SK-N-SH (cell line): ENCODE measurements around the gene HOXA10. TPM values are rescaled to one million over a fixed set of nuclear protein-coding genes. Genes with fewer than 3 reads are reported as not detected.

ENCODE experiments used
- CTCF ChIA-PET: fragments of 300-600, 350-600 bp; formaldehyde crosslinking; extraction: SDS; loops from one replicate; lab custom pipeline; 2021; lab: Yijun Ruan, JAX
- POLR2A ChIA-PET: fragments of 350-600 bp; sonication (Branson Sonifier 250); formaldehyde crosslinking; extraction: SDS; loops from one replicate; lab custom pipeline; 2020; ENCODE audit warnings: antibody characterized with exemption, inconsistent platforms; lab: Yijun Ruan, JAX
- DNase-seq: peaks from one replicate; pipeline ENCODE4 v3.0.0; 2012
- H2AFZ ChIP-seq: fragments of 200-600 bp; sonication (generic); 2 replicates; pipeline ENCODE4 v1.8.1; 2016; ENCODE audit warnings: antibody characterized with exemption, mild to moderate bottlenecking, low read depth
- H3F3A ChIP-seq: fragments of 200-600 bp; sonication (generic); replicated peaks from 2 replicates; pipeline ENCODE3; 2016; ENCODE audit warnings: antibody characterized with exemption, mild to moderate bottlenecking; ENCODE audit not compliant: insufficient read depth
- H3K27ac ChIP-seq, 2 experiments: fragments of 200-500 bp in 1 of 2; fragments of 200-600 bp in 1 of 2; sonication (Bioruptor generic) in 1 of 2; sonication (generic), shearing (Covaris generic) in 1 of 2; 2 replicates each; pipeline versions ENCODE4 v1.5.1 to v1.6.1; 2014 to 2016; ENCODE audit warnings: low read depth in 2 of 2, inconsistent platforms in 1 of 2, low read length in 1 of 2, mild to moderate bottlenecking in 1 of 2, mixed read lengths in 1 of 2
- H3K27me3 ChIP-seq: fragments of 200-600 bp; sonication (generic), shearing (Covaris generic); 2 replicates; pipeline ENCODE4 v1.6.1; 2016; ENCODE audit warnings: mixed run types; ENCODE audit not compliant: insufficient read depth
- H3K36me3 ChIP-seq, 2 experiments: fragments of 200-500 bp in 1 of 2; fragments of 200-600 bp in 1 of 2; sonication (Bioruptor generic) in 1 of 2; sonication (generic) in 1 of 2; replicated peaks in 1 of 2; 2 replicates each; pipeline versions ENCODE3 to v1.5.1; 2014 to 2016; ENCODE audit warnings: low read length in 1 of 2, mild to moderate bottlenecking in 1 of 2; ENCODE audit not compliant: insufficient read depth in 2 of 2, control insufficient read depth in 1 of 2
- H3K4me1 ChIP-seq, 2 experiments: fragments of 200-500 bp in 1 of 2; fragments of 200-600 bp in 1 of 2; sonication (Bioruptor generic) in 1 of 2; sonication (generic), shearing (Covaris generic) in 1 of 2; 2 replicates each; pipeline versions ENCODE4 v1.5.1 to v1.6.1; 2014 to 2016; ENCODE audit warnings: low read depth in 1 of 2, low read length in 1 of 2, mixed run types in 1 of 2; ENCODE audit not compliant: insufficient read depth in 2 of 2, control insufficient read depth in 1 of 2
- H3K4me2 ChIP-seq: fragments of 200-600 bp; sonication (generic), shearing (Covaris generic); 2 replicates; pipeline ENCODE4 v1.6.1; 2017; ENCODE audit warnings: mixed run types
- H3K4me3 ChIP-seq, 2 experiments: fragments of 200-500 bp in 1 of 2; fragments of 200-600 bp in 1 of 2; sonication (Bioruptor generic) in 1 of 2; sonication (generic), shearing (Covaris generic) in 1 of 2; 2 replicates each; pipeline versions ENCODE4 v1.5.1 to v1.8.1; 2014 to 2016; ENCODE audit warnings: low read depth in 2 of 2, inconsistent platforms in 1 of 2, low read length in 1 of 2, mild to moderate bottlenecking in 1 of 2, mixed read lengths in 1 of 2, moderate library complexity in 1 of 2
- H3K79me2 ChIP-seq: fragments of 200-600 bp; sonication (generic); 2 replicates; pipeline ENCODE4 v1.8.1; 2017; ENCODE audit warnings: mild to moderate bottlenecking; ENCODE audit not compliant: insufficient read depth
- H3K9ac ChIP-seq: fragments of 200-600 bp; sonication (generic); 2 replicates; pipeline ENCODE4 v1.6.1; 2017; ENCODE audit warnings: mixed run types
- H3K9me2 ChIP-seq: fragments of 200-600 bp; sonication (generic); 2 replicates; pipeline ENCODE4 v1.6.1; 2017; ENCODE audit warnings: mixed run types
- H3K9me3 ChIP-seq: fragments of 200-600 bp; sonication (generic); 2 replicates; pipeline ENCODE4 v1.6.1; 2017; ENCODE audit warnings: mixed run types, mild to moderate bottlenecking, moderate library complexity
- H4K20me1 ChIP-seq: fragments of 200-600 bp; sonication (generic); 2 replicates; pipeline ENCODE4 v1.6.1; 2017; ENCODE audit warnings: mild to moderate bottlenecking, mixed run types; ENCODE audit not compliant: insufficient read depth
- ELF1 ChIP-seq: IDR thresholded peaks from 2 replicates; pipeline ENCODE4 v1.4.0; 2012
- EP300 ChIP-seq, 2 experiments: IDR thresholded peaks; 2 replicates each; pipeline versions ENCODE4 v1.4.0 to v1.6.1; 2012; ENCODE audit warnings: borderline replicate concordance in 1 of 2, low read depth in 1 of 2, low read length in 1 of 2
- EZH2phosphoT487 ChIP-seq: fragments of 200-600 bp; sonication (generic); IDR thresholded peaks from 2 replicates; pipeline ENCODE4 v1.6.1; 2017; ENCODE audit warnings: low read depth, mixed run types, mild to moderate bottlenecking, antibody characterized with exemption, moderate library complexity, borderline replicate concordance
- FOSL2 ChIP-seq: IDR thresholded peaks from 2 replicates; pipeline ENCODE4 v1.4.0; 2012; ENCODE audit warnings: low read depth, mild to moderate bottlenecking, moderate library complexity, borderline replicate concordance
- GATA2 ChIP-seq: sonication (generic); formaldehyde crosslinking; IDR thresholded peaks from 2 replicates; pipeline ENCODE4 v1.5.0; 2020; ENCODE audit warnings: mild to moderate bottlenecking, missing genetic modification reagents
- MEF2A ChIP-seq: IDR thresholded peaks from 2 replicates; pipeline ENCODE4 v1.4.0; 2012; ENCODE audit warnings: low read depth, borderline replicate concordance
- MXI1 ChIP-seq: IDR thresholded peaks from 2 replicates; pipeline ENCODE4 v1.6.1; 2012; ENCODE audit warnings: mild to moderate bottlenecking, low read depth, low read length, improper control_type of control experiment
- PBX3 ChIP-seq: IDR thresholded peaks from 2 replicates; pipeline ENCODE4; 2012
- RFX5 ChIP-seq: IDR thresholded peaks from 2 replicates; pipeline ENCODE4 v1.6.1; 2012; ENCODE audit warnings: mild to moderate bottlenecking, improper control_type of control experiment, low read length
- RXRA ChIP-seq: IDR thresholded peaks from 2 replicates; pipeline ENCODE4 v1.4.0; 2012; ENCODE audit warnings: low read depth, mild to moderate bottlenecking, borderline replicate concordance
- SIN3A ChIP-seq: IDR thresholded peaks from 2 replicates; pipeline ENCODE4 v1.6.1; 2012; ENCODE audit warnings: low read depth, mild to moderate bottlenecking, low read length, moderate library complexity, borderline replicate concordance
- SMC3 ChIP-seq: IDR thresholded peaks from 2 replicates; pipeline ENCODE4 v1.6.1; 2012; ENCODE audit warnings: low read depth, low read length, improper control_type of control experiment
- TAF1 ChIP-seq: IDR thresholded peaks from 2 replicates; pipeline ENCODE4 v1.6.1; 2012; ENCODE audit warnings: low read depth, mild to moderate bottlenecking, low read length, moderate library complexity, borderline replicate concordance
- USF1 ChIP-seq: IDR thresholded peaks from 2 replicates; pipeline ENCODE4 v1.4.0; 2012; ENCODE audit warnings: low read depth, borderline replicate concordance
- WGBS: methylation state at CpG from one replicate; pipeline ENCODE4 v1.1.6; 2017; ENCODE audit warnings: low lambda C conversion rate; 5-methylcytosine and 5-hydroxymethylcytosine counted together
- polyA plus RNA-seq, 3 experiments: library from polyadenylated mRNA; depleted of rRNA; stranded (reverse); fragments of >200 nt; gene quantifications; 2 replicates each; pipeline ENCODE4 v1.2.3, GENCODE V29; 2012
- TF ChIP-seq, protein P1 (sequence below): fragments of 150-350 bp; IDR thresholded peaks from 2 replicates; pipeline ENCODE4 v1.6.1; 2017; ENCODE audit warnings: antibody characterized with exemption, low read length, low read depth, borderline replicate concordance

Gene HOXA10
- polyA plus RNA-seq, 1 of the 3 experiments (the other 2 are of a cell fraction): not detected

DNA sequence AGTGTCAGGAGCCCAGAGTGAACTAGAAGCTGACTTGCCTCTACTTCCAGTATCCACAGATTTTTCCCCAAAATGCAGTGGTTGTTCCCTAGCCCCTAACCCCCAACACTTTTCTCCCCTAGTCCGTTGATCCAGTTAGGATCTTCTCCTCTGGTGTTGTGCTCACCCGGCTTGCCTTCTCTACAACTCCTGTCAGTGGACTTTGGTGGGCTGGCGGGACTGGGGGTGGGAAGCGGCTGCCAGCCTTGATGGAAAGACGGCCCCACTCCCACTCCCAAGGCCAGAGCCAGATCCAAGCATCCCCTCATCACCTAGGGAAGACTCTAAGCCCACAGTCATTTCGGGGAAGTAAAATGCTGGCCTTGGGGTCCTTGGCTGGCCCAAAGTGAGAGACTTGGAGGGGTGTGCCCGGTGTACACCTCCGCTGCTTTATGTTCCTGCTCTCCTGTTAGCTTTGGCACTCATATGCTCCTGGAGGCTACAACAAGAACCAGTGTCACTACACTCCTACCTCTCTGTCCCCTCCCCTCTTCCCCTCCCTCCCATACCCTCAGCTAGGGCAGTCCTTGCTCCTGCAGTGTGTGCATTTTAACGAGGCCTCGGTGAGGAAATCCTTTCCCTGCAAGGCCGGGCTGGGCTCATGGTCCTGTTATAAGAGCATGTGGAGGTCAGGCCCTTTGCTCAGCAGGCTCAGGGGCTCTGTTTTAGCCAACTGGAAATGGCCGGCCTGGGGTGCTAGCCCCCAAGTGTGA, 930 bp upstream of the HOXA10 start:
- H3K9ac ChIP-seq: no peak overlapping the region
- CTCF ChIA-PET: interaction anchor here (0.9 to 12.3 kb wide), 13 partner anchors 8 to 860 kb away, joined by 3 to 205 read pairs (median 4); partner anchors contain the start of genes HOXA11, HOXA3, HOXA5 and HOXA9
- H3K27me3 ChIP-seq: peaks cover 99% of the 10 kb centered on the region
- H3K4me2 ChIP-seq: no peak overlapping the region
- H3K4me1 ChIP-seq: peaks cover 0 to 4% of the 10 kb centered on the region in 2 experiments; a peak in 1 of 4 replicates
- 23% methylated on average over 12 of the region's 12 CpGs for WGBS
- H3F3A ChIP-seq: peaks cover 7% of the 10 kb centered on the region
- 0 out of 2 replicates have a peak, but pooled peaks cover 7% of the 10 kb centered on the region for H4K20me1 ChIP-seq
- POLR2A ChIA-PET: no interaction called here
- no peaks in the 10 kb centered on the region for H3K9me2 ChIP-seq
- H3K4me3 ChIP-seq: no peak overlapping the region
- no peaks in the 10 kb centered on the region for H3K9me3 ChIP-seq
- TF ChIP-seq EP300 (IDR thresholded peaks at IDR 0.05; ENCODE audit: borderline replicate concordance in 1 of 2, low read depth in 1 of 2, low read length in 1 of 2): no peak
- no peak for TF ChIP-seq FOSL2
- TF ChIP-seq ELF1: no peak
- TF ChIP-seq PBX3: no peak
- TF ChIP-seq RXRA: no peak
- no peak for TF ChIP-seq SIN3A
- TF ChIP-seq, protein P1, sequence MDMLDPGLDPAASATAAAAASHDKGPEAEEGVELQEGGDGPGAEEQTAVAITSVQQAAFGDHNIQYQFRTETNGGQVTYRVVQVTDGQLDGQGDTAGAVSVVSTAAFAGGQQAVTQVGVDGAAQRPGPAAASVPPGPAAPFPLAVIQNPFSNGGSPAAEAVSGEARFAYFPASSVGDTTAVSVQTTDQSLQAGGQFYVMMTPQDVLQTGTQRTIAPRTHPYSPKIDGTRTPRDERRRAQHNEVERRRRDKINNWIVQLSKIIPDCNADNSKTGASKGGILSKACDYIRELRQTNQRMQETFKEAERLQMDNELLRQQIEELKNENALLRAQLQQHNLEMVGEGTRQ: no peak
- TF ChIP-seq RFX5: no peak
- no peak for TF ChIP-seq MEF2A
- TF ChIP-seq TAF1: no peak
- TF ChIP-seq USF1: no peak
- TF ChIP-seq GATA2 (CRISPR knock-in tag): no peak
- TF ChIP-seq MXI1: no peak
- TF ChIP-seq, all 33 proteins: peak for 0
- H2AFZ ChIP-seq: no peak overlapping the region
- H3K36me3 ChIP-seq: no peaks in the 10 kb centered on the region
- H3K27ac ChIP-seq: no peak overlapping the region
- no peak for DNase-seq
- no peaks in the 10 kb centered on the region for H3K79me2 ChIP-seq

DNA sequence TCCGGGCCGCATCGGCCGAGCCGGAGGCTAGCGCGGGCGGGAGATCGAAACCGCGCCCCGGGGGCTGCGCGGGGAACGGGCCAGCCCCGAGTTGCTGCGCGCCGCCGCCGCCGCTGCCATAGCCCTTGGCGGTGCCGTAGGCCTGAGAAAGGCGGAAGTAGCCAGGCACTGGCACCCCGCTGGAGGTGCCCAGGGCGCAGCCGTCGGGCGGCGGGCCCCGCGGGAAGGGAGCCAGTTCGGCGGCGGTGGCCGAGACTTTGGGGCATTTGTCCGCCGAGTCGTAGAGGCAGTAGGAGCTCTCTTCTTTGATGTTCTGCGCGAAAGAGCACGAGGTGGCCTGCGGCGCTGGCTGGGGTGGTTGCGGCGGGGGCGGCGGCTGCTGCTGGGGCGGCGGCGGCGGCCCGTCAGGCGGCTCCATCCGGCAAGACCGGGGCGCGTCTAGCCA, 587 bp downstream of the HOXA10 start:
- no peaks in the 10 kb centered on the region for H3K79me2 ChIP-seq

More for the DNA sequence above, 587 bp downstream of the HOXA10 start:
- peak; percentile 54 for DNase-seq
- Histone ChIP-seq H3K9ac (no peak overlapping the region), H3F3A (peaks cover 7% of the 10 kb centered on the region), H2AFZ (peak overlapping the region; percentile 18; the same call in 1 of the 2 replicates), H3K9me3 (no peaks in the 10 kb centered on the region), H3K27ac (no peak overlapping the region), H4K20me1 (peaks cover 10% of the 10 kb centered on the region; the same call in 1 of the 2 replicates), H3K36me3 (no peaks in the 10 kb centered on the region), H3K4me1 (peaks cover 0 to 2% of the 10 kb centered on the region in 2 experiments; a peak in 1 of 4 replicates), H3K4me3 (peak overlapping the region in 1 of 2 experiments; percentile 14; a peak in 3 of 4 replicates), H3K9me2 (no peaks in the 10 kb centered on the region), H3K4me2 (peak overlapping the region; percentile 58), H3K27me3 (peaks cover 100% of the 10 kb centered on the region)
- ChIA-PET POLR2A (no interaction called here), CTCF (interaction anchor here (1.0 to 12.3 kb wide), 8 partner anchors 7 to 804 kb away, joined by 3 to 205 read pairs (median 4); partner anchors contain the start of genes HOXA5 and HOXA9)
- WGBS: 26% methylated on average over 7 of the region's 59 CpGs
- TF ChIP-seq TAF1 (no peak), SMC3 (no peak), EZH2phosphoT487 (peak; percentile 74; the same call in 1 of the 2 replicates)
